IPS-20b (cell line): ENCODE results near the gene TACR1.

Source experiments
- H3K27ac ChIP-seq: one replicate; pipeline ENCODE4 v1.5.1; 2013; ENCODE audit warnings: low read length
- H3K27me3 ChIP-seq: 2 replicates; pipeline ENCODE4 v1.6.1; 2013; ENCODE audit warnings: mild to moderate bottlenecking, low read length, inconsistent platforms; ENCODE audit not compliant: insufficient read depth
- H3K36me3 ChIP-seq: 2 replicates; pipeline ENCODE4 v1.6.1; 2013; ENCODE audit warnings: low read depth, mild to moderate bottlenecking, inconsistent platforms, low read length, moderate library complexity; ENCODE audit not compliant: insufficient read depth
- H3K4me1 ChIP-seq: 2 replicates; pipeline ENCODE4 v1.6.1; 2013; ENCODE audit warnings: mild to moderate bottlenecking, control low read depth, inconsistent platforms, low read length, moderate library complexity; ENCODE audit not compliant: insufficient read depth
- H3K4me3 ChIP-seq: 2 replicates; pipeline ENCODE4 v1.5.1; 2013; ENCODE audit warnings: mild to moderate bottlenecking, low read length, inconsistent platforms
- H3K9ac ChIP-seq: 2 replicates; pipeline ENCODE4 v1.6.1; 2013; ENCODE audit warnings: low read depth, mild to moderate bottlenecking, inconsistent platforms, low read length, moderate library complexity
- H3K9me3 ChIP-seq: 2 replicates; pipeline ENCODE4 v1.6.1; 2013; ENCODE audit warnings: mild to moderate bottlenecking, low read depth, low read length, inconsistent platforms; ENCODE audit not compliant: insufficient read depth

The TACR1 gene

GRCh38 chr2:74999468-74999867 lies 199.9 kb downstream of the TACR1 start:
- no peak overlapping the region for H3K27ac ChIP-seq
- H3K27me3 ChIP-seq: no peaks in the 10 kb centered on the region
- H3K9ac ChIP-seq: no peak overlapping the region
- no peaks in the 10 kb centered on the region for H3K4me1 ChIP-seq
- no peak overlapping the region for H3K4me3 ChIP-seq
- no peaks in the 10 kb centered on the region for H3K36me3 ChIP-seq
- no peaks in the 10 kb centered on the region; the same call in 1 of the 2 replicates for H3K9me3 ChIP-seq
